ENCODE results near the gene PHACTR2. TPM values are rescaled to one million over a fixed set of nuclear protein-coding genes. Genes with fewer than 3 reads are reported as not detected.
"Not testable (repeated sequence)": the region's sequence is repeated elsewhere in the genome, so short reads cannot be mapped to it uniquely, and the experiment has no call there.

PHACTR2 gene
- total RNA-seq, 1 donor from 2014 or later, result 63.5 TPM

DNA sequence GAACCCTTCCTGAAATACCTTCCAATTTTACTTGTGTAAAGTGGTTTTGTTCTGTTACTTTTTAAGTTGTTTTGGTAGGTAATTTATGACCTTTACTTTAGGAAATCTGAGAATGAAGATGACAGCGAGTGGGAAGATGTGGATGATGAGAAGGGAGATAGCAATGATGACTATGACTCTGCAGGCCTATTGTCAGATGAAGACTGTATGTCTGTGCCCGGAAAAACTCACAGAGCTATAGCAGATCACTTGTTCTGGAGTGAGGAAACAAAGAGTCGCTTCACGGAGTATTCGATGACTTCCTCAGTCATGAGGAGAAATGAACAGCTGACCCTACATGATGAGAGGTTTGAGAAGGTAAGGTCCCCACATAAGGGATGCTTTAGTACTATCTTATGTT, 179.9 kb downstream of the PHACTR2 start:
- Mint-ChIP-seq H3K4me1 (ENCODE audit: low read depth) (peaks cover 33% of the 10 kb centered on the region), H3K27me3 (ENCODE audit: insufficient read depth) (no peaks in the 10 kb centered on the region), H3K27ac (peak overlapping the region; percentile 59), H3K4me3 (peak overlapping the region; percentile 16), H3K36me3 (ENCODE audit: low read depth) (peaks cover 83% of the 10 kb centered on the region), H3K9me3 (peaks cover 20% of the 10 kb centered on the region)
- DNase-seq (ENCODE audit: low spot score), result no peak
- intact Hi-C loops (cut with micrococcal nuclease), result loop anchor here (2.0 kb wide), 1 partner anchor 15 kb away; the partner anchor contains the start of gene LTV1

DNA sequence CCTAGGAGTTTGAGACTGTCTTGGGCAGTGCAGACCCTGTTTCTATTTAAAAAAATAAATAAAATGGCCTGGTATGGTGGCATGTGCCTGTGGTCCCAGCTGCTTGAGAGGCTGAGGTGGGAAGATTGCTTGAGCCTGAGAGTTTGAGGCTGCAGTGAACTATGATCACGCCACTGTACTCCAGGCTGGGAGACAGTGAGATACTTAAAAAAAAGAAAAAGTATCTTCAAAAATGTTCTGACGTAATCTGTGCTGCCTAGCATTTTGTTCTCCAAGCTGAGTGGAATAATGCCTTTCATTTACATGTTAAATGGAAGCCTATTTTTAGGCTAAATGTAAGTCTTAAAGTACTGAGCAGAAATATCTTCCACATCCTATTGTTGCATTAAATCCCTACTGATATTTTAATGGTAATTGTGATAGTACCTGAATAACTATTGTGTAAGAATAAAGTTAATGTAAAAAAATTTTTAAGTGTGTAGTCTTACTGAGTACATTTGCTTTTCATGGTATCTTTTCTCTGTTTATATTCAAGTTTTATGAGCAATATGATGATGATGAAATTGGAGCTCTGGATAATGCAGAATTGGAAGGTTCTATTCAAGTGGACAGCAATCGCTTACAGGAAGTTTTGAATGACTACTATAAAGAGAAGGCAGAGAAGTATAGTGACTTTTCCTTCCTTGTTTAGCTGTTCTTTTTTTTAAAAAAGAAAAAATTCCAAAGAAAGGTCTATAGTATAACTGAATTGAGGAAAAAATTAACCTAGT, 182.3 kb downstream of the PHACTR2 start:
- intact Hi-C loops (cut with micrococcal nuclease), result no loop called here
- Mint-ChIP-seq H3K27ac (no peak overlapping the region), H3K36me3 (ENCODE audit: low read depth) (peaks cover 74% of the 10 kb centered on the region), H3K4me3 (no peak overlapping the region), H3K27me3 (ENCODE audit: insufficient read depth) (no peaks in the 10 kb centered on the region), H3K9me3 (peaks cover 5% of the 10 kb centered on the region), H3K4me1 (ENCODE audit: low read depth) (peaks cover 16% of the 10 kb centered on the region)
- no peak for DNase-seq (ENCODE audit: low spot score)

DNA sequence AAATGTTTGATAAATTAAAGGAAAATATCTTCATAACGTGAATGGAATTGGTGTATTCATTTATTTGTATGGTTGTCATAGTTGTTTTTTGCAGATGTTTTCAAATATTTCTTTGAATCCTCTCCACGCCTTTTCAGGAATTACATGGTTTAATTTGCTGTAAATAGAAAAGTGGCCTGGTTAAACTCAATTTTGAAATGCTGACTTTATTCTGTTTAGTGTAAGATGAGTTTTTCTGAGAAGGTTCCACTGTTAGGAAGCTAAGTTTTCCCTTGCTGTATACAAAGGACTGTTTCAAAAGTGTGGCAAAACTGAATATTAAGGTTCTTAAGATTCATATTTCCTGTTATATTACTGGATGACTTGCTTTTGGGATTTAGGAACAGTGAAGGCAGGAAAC, 186.0 kb downstream of the PHACTR2 start:
- no peak for DNase-seq (ENCODE audit: low spot score)
- Mint-ChIP-seq H3K36me3 (ENCODE audit: low read depth) (peaks cover 53% of the 10 kb centered on the region), H3K4me1 (ENCODE audit: low read depth) (no peaks in the 10 kb centered on the region), H3K9me3 (no peaks in the 10 kb centered on the region), H3K27me3 (ENCODE audit: insufficient read depth) (no peaks in the 10 kb centered on the region), H3K4me3 (no peak overlapping the region), H3K27ac (no peak overlapping the region)
- intact Hi-C loops (cut with micrococcal nuclease), result no loop called here

DNA sequence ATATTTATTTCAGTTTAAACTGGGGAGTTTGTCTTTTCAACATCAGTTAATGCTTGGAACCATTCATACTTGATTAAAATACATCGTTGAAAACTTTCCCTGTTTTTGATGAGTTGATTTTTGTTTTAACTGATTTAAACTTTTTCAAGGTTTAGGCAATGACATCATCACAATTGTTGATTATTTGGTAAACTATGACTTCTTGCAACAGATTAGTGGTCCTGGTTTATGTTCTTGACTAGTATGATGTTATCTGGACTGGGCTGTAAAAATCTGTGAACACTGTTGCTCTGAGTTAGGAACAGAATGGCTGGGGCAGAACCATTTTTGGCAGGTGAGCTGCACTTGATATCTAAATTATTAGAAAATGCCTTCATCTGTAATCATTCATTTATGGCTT, 186.5 kb downstream of the PHACTR2 start, which contains the start of gene ZC2HC1B:
Gene ZC2HC1B (plus strand): TSS at position 241 of the 400 bp plus-strand sequence. CDS start 66 bp downstream, at position 307.
- Mint-ChIP-seq H3K4me3 (no peak within 1 kb of the TSS), H3K9me3 (no peaks in the 10 kb centered on the region), H3K36me3 (ENCODE audit: low read depth) (peaks cover 48% of the 10 kb centered on the region), H3K27me3 (ENCODE audit: insufficient read depth) (no peaks in the 10 kb centered on the region), H3K27ac (no peak within 1 kb of the TSS), H3K4me1 (ENCODE audit: low read depth) (no peaks in the 10 kb centered on the region)
- no peak for DNase-seq (ENCODE audit: low spot score)
- intact Hi-C loops (cut with micrococcal nuclease), result no loop called here

DNA sequence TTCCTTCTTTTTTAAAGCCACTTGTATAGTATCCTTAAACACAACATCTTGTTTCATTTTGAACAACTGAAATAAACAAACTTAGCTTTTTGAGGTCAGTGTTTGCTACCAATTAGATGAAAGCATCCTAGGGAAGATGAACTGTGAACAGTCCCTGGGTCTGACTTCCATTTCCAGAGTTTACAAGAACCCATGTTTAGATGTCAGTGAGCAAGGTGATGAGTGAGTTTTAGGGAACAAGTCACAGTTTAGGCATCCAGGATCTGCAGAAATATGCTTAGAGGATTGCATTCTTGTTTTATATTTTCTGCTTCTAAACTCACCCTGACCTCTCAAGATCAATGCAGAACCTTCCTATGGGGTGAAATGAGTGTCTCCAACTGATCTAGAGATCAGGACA, 189.5 kb downstream of the PHACTR2 start:
- H3K4me1 Mint-ChIP-seq (ENCODE audit: low read depth), result peaks cover 6% of the 10 kb centered on the region
- peaks cover 29% of the 10 kb centered on the region for H3K36me3 Mint-ChIP-seq (ENCODE audit: low read depth)
- H3K4me3 Mint-ChIP-seq, result no peak overlapping the region
- intact Hi-C loops (cut with micrococcal nuclease), result no loop called here
- H3K27ac Mint-ChIP-seq, result no peak overlapping the region
- H3K9me3 Mint-ChIP-seq, result peaks cover 5% of the 10 kb centered on the region
- no peaks in the 10 kb centered on the region for H3K27me3 Mint-ChIP-seq (ENCODE audit: insufficient read depth)
- DNase-seq (ENCODE audit: low spot score), result no peak

DNA sequence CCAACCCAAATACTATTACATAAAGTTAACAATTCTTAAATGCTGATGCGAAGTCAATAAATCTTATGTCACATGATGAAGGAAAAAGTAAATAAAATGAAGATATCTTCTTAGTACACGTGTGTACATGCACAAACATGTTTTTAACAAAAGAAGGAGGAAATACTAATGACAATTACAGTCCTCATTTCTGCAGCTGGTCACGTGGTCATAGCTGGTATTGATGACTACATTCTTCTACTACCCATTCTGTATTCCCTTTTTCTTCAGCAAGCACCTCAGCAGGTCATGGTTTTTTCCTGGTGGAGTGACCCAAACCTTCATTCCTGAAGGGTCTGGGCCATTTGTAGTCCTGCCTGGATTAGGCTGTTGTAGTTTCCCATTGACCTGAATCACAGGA, 191.0 kb downstream of the PHACTR2 start:
- DNase-seq (ENCODE audit: low spot score), result not testable (repeated sequence)

DNA sequence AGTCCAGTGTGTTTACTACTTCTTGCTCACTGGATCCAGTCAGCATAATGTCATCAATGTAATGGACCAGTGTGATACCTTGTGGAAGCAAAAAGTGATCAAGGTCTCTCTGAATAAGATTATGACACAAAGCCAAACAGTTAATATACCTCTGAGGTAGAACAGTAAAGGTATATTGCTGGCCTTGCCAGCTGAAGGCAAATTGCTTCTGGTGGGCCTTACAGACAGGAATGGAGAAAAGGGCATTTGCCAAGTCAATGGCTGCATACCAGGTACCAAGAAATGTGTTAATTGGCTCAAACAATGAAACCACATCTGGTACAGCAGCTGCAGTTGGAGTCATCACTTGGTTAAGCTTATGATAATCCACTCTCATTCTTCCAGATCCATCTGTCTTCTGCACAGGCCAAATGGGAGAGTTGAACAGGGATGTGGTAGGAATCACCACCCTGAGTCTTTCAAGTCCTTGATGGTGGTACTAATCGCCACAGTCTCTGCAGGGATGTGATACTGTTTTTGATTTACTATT, 193.5 kb downstream of the PHACTR2 start:
- Mint-ChIP-seq H3K4me1 (ENCODE audit: low read depth) (peaks cover 11% of the 10 kb centered on the region), H3K9me3 (peaks cover 10% of the 10 kb centered on the region)
- intact Hi-C loops (cut with micrococcal nuclease), result loop anchor here (10.0 kb wide), 1 partner anchor 134 kb away; the partner anchor contains the start of gene PLAGL1
- DNase-seq (ENCODE audit: low spot score); H3K27me3 Mint-ChIP-seq (ENCODE audit: insufficient read depth); H3K4me3 Mint-ChIP-seq; H3K36me3 Mint-ChIP-seq (ENCODE audit: low read depth); H3K27ac Mint-ChIP-seq: not testable (repeated sequence)

More for the DNA sequence above, 191.0 kb downstream of the PHACTR2 start:
- H3K27ac Mint-ChIP-seq; intact Hi-C loops (cut with micrococcal nuclease); H3K4me3 Mint-ChIP-seq; H3K27me3 Mint-ChIP-seq (ENCODE audit: insufficient read depth); H3K9me3 Mint-ChIP-seq: not testable (repeated sequence)
- Mint-ChIP-seq H3K4me1 (ENCODE audit: low read depth) (peaks cover 11% of the 10 kb centered on the region), H3K36me3 (ENCODE audit: low read depth) (peaks cover 19% of the 10 kb centered on the region)

DNA sequence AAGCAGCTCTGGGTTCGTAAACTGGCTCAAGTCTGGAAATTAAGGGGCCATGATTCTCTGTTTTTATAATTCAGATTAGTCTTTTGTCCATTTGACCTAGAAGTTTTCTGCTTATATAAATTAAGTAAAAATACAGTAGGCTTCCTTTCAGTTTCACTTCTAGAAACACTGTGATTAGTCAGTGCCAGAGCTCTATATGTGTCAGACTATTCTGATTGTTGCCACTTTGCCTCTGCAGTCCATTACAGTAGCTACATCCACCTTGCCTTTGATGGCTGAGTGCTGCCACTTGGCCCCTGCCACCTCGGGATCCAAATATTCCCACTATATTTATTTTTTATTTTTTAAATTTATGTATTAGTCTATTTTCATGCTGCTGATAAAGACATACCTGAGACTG, 194.4 kb downstream of the PHACTR2 start:
- Mint-ChIP-seq H3K4me3 (no peak overlapping the region), H3K27me3 (ENCODE audit: insufficient read depth) (no peaks in the 10 kb centered on the region), H3K36me3 (ENCODE audit: low read depth) (peaks cover 3% of the 10 kb centered on the region), H3K4me1 (ENCODE audit: low read depth) (peaks cover 11% of the 10 kb centered on the region), H3K9me3 (peaks cover 10% of the 10 kb centered on the region), H3K27ac (no peak overlapping the region)
- intact Hi-C loops (cut with micrococcal nuclease), result loop anchor here (1.0 to 10.0 kb wide), 2 partner anchors 29 to 133 kb away; partner anchors contain the start of genes LTV1 and PLAGL1
- DNase-seq (ENCODE audit: low spot score), result no peak

DNA sequence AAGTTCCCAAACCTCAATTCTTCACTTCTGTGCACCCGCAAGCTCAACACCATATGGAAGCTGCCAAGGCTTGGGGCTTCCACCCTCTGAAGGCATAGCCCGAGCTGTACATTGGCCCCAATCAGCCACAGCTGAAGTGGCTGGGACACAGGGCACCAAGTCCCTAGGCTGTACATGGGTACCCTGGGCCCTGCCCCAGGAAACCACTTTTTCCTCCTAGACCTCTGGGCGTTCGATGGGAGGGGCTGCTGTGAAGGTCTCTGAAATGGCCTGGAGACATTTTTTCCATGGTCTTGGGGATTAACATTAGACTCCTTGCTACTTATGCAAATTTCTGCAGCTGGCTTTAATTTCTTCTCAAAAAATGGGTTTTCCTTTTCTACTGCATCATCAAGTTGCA, 195.8 kb downstream of the PHACTR2 start:
- H3K9me3 Mint-ChIP-seq, result peaks cover 10% of the 10 kb centered on the region
- DNase-seq (ENCODE audit: low spot score); H3K4me3 Mint-ChIP-seq: not testable (repeated sequence)

DNA sequence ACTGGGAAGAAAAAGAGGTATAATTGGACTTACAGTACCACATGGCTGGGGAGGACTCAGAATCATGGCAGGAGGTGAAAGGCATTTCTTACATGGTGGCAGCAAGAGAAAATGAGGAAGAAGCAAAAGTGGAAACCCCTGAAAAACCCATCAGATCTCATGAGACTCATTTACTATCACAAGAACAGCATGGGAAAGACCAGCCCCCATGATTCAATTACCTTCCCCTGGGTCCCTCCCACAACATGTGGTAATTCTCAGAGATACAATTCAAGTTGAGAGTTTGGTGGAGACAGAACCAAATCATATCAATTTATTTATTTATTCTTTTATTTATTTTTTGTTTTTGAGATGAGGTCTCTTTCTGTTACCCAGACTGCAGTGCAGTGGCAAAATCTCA, 196.7 kb downstream of the PHACTR2 start:
- intact Hi-C loops (cut with micrococcal nuclease), result loop anchor here (10.0 kb wide), 1 partner anchor 130 kb away; the partner anchor contains the start of gene PLAGL1
- peaks cover 10% of the 10 kb centered on the region for H3K9me3 Mint-ChIP-seq
- not testable (repeated sequence) for H3K27ac Mint-ChIP-seq; DNase-seq (ENCODE audit: low spot score); H3K27me3 Mint-ChIP-seq (ENCODE audit: insufficient read depth); H3K4me3 Mint-ChIP-seq; H3K36me3 Mint-ChIP-seq (ENCODE audit: low read depth)
- peaks cover 11% of the 10 kb centered on the region for H3K4me1 Mint-ChIP-seq (ENCODE audit: low read depth)

More for the DNA sequence above, 195.8 kb downstream of the PHACTR2 start:
- H3K27ac Mint-ChIP-seq; H3K27me3 Mint-ChIP-seq (ENCODE audit: insufficient read depth); H3K36me3 Mint-ChIP-seq (ENCODE audit: low read depth): not testable (repeated sequence)
- peaks cover 11% of the 10 kb centered on the region for H3K4me1 Mint-ChIP-seq (ENCODE audit: low read depth)
- intact Hi-C loops (cut with micrococcal nuclease), result loop anchor here (10.0 kb wide), 1 partner anchor 131 kb away; the partner anchor contains the start of gene PLAGL1

DNA sequence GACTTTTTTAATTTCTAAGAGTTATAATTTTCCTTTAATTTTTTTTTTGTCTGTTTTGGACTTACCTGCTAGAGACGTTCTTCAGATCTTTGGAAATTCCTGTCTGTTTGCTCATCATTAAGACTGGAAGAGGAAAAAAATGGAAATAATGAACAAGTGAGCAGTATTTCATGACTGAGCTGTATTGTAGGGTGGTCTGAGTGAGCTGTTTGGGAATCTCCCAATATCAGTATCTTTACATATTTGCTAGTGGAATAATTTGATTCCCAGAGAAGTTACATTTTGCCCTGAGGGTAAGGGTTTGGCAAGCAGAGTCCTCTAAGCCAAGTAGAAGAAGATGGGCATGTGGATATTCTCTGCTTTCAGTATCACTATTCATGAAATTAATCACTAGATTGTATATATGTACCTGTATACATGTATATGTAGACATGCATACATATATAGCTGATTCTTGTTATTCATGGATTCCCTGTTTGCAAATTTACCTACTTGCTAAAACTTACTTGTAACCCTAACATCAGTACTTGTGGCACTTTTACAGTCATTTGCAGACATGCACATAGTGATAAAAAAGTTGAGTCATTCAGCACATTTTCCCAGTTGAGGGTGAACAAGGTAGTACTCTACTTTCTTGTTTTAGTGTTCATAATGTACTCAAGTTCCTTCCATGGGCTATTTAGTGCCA, 200.0 kb downstream of the PHACTR2 start:
- Mint-ChIP-seq H3K9me3 (peaks cover 5% of the 10 kb centered on the region), H3K4me1 (ENCODE audit: low read depth) (peaks cover 2% of the 10 kb centered on the region), H3K27me3 (ENCODE audit: insufficient read depth) (peaks cover 7% of the 10 kb centered on the region), H3K27ac (no peak overlapping the region), H3K36me3 (ENCODE audit: low read depth) (peaks cover 3% of the 10 kb centered on the region), H3K4me3 (no peak overlapping the region)
- intact Hi-C loops (cut with micrococcal nuclease), result loop anchor here (10.0 kb wide), 1 partner anchor 127 kb away; the partner anchor contains the start of gene PLAGL1
- DNase-seq (ENCODE audit: low spot score), result no peak

DNA sequence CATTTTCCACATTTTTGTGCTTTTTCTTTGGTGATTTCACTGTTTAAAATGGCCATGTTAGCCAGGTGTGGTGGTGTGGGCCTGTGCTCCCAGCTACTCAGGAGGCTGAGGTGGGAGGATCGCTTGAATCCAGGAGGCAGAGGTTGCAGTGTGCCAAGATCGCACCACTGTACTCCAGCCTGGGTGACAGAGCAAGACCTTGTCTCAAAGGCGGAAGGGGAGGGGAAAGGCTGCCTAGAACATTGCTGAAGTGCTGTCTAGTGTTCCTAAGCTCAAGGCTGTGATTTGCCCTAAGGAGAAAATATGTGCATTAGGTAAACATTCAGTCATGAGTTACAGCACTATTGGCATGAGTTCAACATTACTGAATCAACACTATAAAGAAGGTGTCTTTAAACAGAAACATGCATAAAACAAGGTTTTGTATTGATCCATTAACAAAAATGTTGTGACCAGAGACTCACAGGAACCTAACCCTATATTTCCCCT, 200.6 kb downstream of the PHACTR2 start:
- no peak for DNase-seq (ENCODE audit: low spot score)
- H3K4me1 Mint-ChIP-seq (ENCODE audit: low read depth), result no peaks in the 10 kb centered on the region
- H3K36me3 Mint-ChIP-seq (ENCODE audit: low read depth), result peaks cover 3% of the 10 kb centered on the region
- peaks cover 5% of the 10 kb centered on the region for H3K9me3 Mint-ChIP-seq
- H3K27me3 Mint-ChIP-seq (ENCODE audit: insufficient read depth), result peaks cover 7% of the 10 kb centered on the region
- intact Hi-C loops (cut with micrococcal nuclease), result loop anchor here (10.0 kb wide), 1 partner anchor 126 kb away; the partner anchor contains the start of gene PLAGL1
- no peak overlapping the region for H3K4me3 Mint-ChIP-seq
- no peak overlapping the region for H3K27ac Mint-ChIP-seq

Measured in activated T-helper 1 cell treated with anti-CD3 and anti-CD28 coated beads, Interleukin-12 subunit alpha, Interleukin-12 subunit beta, Interleukin-2, Interleukin-4 antibody, amounts not matched to agents 30 ng/mL and 10 ng/mL and 1 ng/mL, durations not matched to agents 14 hours and 24 hours and 36 hours (primary cell).